HG02571 (cell line): ENCODE results near the gene AASDH.

Experiments used
- ATAC-seq: cut with Tn5 transposase; IDR thresholded peaks from one replicate; pipeline ENCODE4 v1.9.1; 2021; ENCODE audit warnings: mild to moderate bottlenecking, moderate library complexity; ENCODE audit not compliant: unreplicated experiment

Gene AASDH

GRCh38 chr4:56387023-56388001, at the start of gene AASDH:
Gene AASDH (minus strand): TSS chr4:56387491. CDS start chr4:56384299, 3,192 bp downstream.
- ATAC-seq, result peak; percentile 95

- ATAC-seq, result peak; percentile 80
These were observed 48.0 kb upstream of the AASDH start, which contains the start of gene PPAT for GRCh38 chr4:56435140-56435926. Gene PPAT (minus strand): TSS chr4:56435615. CDS start chr4:56435477, 138 bp downstream.

GRCh38 chr4:56434599-56435139, 47.4 kb upstream of the AASDH start:
- ATAC-seq, result peak; percentile 18

DNA sequence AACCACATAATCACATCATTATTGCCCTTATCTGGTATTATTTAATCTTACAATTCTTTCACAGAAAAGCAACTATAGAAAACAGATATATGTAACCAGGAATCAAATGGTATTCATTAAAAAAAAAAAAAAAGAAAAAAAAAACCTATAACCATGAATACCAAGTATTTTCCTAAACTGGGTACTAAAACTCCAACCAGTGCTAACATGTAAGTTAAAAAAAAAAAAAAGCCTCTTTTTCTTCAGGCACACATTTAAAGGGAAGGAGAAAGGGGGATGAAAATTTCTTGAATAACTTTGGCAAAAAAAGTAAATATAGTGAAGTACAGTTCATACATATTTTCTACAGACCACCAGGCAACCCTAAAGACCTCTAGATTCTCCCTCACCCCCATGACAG, 46.0 kb upstream of the AASDH start:
- no peak for ATAC-seq

GRCh38 chr4:56430203-56430602, 42.9 kb upstream of the AASDH start:
- no peak for ATAC-seq

DNA sequence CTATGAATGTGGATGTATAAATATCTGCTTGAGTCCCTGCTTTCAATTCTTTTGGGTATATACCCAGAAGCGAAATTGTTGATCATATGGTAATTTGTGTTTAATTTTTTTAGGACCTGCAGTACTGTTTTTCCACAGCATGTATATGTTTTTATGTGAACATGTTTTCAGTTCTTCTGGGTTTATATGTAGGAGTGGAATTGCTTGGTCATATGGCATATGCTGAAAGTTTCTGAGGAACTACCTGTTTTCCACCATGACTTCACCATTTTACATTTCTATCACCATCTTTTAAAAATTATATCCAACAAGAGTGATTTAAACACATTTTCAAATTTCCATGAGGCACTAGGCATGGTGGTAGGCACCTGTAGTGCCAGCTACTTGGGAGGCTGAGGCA, 39.9 kb upstream of the AASDH start:
- ATAC-seq, result no peak

DNA sequence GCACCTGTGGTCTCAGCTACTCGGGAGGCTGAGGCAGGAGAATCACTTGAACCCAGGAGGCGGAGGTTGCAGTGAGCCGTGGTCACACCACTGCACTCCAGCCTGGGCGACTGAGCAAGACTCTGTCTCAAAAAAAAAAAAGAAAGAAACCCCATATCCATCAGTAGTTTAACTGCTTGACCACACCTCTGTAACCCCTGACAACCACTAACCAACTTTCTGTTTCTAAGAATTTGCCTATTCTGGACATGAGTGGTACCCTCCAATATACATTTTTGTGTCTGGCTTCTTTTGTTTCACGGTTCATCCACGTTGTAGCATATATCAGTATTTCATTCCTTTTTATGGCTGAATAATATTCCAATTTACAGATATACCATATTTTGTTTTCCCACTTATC, 39.0 kb upstream of the AASDH start:
- peak; percentile 85 for ATAC-seq

- no peak for ATAC-seq
These were observed 38.2 kb upstream of the AASDH start for GRCh38 chr4:56425518-56425917.

GRCh38 chr4:56424697-56425514, 37.6 kb upstream of the AASDH start:
- ATAC-seq, result no peak

- ATAC-seq, result no peak
These were observed 36.9 kb upstream of the AASDH start for GRCh38 chr4:56424176-56424575.

DNA sequence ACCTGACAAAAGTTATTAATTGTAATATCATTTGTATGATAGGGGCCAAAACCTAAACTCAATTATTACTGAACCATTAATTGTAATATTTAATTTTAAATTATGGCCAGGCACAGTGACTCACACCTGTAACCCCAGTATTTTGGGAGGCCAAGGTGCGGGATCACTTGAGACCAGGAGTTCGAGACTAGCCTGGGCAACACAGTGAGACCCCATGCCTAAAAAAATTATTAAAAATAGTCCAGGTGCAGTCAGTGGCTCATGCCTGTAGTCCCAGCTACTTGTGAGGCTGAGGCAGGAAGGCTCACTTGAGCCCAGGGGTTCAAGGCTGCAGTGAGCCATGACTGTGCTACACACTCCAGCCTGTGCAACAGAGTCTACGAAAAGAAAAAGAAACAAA, 30.1 kb upstream of the AASDH start:
- no peak for ATAC-seq

DNA sequence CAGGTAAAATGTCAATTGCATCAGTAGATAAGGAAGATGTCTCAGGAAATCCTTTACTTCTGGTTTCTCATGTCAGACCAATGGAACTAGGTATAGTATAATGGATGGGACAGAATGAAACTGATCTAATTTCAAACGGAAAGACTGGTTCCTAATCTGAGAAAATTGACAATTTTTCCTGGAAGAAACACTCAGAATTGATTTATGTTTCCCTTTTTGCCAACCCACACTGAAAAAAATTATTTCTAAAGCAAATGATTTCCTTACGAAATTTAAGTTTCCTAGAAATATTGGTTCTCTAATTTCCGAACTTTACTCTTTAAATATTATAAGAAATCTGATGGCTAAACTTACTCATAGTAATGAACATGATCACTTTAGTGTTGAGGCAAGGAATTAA, 29.1 kb upstream of the AASDH start:
- no peak for ATAC-seq

GRCh38 chr4:56414135-56414670, 26.9 kb upstream of the AASDH start:
- no peak for ATAC-seq

- ATAC-seq, result no peak
These were observed 23.2 kb upstream of the AASDH start for GRCh38 chr4:56410247-56411062.

DNA sequence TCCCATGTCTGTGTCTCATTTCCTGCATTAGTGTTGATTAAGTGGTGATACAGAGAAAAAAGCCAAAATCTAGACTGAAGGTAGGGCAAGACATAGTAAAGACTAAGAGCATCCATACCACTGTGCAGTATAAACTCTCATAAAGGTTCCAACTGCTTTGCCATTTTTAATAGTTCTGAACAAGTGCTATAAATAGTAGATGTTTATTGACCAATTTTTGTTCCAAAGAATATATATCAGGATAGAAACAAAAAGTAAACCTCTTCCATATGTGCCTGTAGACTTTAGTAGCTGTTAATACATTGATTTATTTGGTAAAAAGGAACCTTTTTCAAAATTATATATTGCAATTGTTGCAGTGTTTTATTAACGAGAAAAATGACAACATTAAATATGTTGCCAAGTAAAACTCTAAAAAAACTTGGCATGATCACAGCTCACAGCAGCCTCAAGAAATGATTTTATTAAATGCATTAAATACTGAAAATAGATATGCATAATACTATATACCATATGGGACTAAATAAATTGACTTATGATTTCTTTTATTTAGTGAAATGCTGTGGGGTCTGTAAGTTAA, 22.3 kb upstream of the AASDH start:
- ATAC-seq, result no peak

DNA sequence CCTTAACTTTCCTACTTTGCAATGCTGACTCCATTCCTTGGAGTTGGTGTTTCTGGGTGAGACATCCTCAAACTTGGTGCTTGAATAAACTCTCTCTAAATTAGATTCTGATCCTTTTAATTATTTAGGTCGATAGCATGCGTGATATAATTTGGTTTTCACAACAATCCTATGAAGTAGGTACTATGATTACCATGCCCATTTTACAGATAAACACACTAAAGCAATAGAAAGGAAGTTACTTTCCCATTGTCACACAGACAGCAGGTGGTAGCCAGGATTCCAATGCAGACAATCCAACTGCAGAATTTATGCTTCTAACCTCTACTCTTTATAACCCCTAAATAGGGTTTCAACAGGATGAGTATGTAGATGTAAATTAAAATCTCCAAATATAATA, 21.7 kb upstream of the AASDH start:
- ATAC-seq, result no peak

DNA sequence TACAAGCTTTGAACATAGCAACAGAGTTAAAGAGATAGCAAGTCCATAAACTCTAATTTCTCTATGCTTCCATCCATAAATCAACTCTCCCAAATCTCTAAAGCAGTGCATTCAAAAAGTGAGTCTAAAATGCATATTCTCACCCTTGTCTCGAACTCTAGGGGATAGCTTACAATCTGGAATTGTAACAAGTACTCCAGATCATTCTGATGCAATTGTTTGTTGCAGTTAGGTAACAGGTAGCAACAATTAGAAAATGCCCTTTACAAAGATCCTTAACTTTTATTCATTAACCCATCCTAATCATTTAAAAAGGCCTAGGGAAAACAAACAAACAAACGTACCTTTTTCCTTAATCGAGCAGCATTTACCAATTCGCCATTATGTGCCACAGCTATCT, 18.9 kb upstream of the AASDH start:
- ATAC-seq, result no peak

- no peak for ATAC-seq
These were observed 17.7 kb upstream of the AASDH start for GRCh38 chr4:56405016-56405415.

DNA sequence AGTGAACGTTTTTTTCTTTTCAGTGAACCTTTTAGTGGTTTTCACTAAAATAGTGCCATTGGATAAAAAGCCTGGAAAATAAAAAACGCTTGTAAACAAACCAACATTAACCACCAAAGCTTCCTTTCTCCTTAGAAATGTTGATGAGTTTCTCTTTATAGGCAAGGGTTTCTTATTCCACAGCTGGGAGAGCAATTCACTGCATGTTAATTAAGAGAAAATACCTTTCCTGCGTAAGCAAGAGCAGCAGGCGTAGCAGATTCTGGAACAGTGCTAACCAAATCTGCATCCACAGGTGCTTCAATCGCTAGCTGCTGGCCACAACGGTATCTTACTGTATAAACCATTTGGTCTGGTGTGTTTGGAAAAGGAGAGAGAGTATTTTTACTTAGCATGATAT, 13.3 kb upstream of the AASDH start:
- no peak for ATAC-seq
